ENCODE data around the gene LAPTM4A.

GRCh38 chr2:19990416-19990728, 61.1 kb downstream of the LAPTM4A start:
- TF ChIP-seq CTCF (conservative IDR thresholded peaks at IDR 0.05; ENCODE audit: low read length) = no peak
- TF ChIP-seq EZH2phosphoT487 (IDR thresholded peaks at IDR 0.05; ENCODE audit: borderline replicate concordance, low read depth, low read length) = no peak

Data from OCI-LY7 (cell line).